ENCODE results near the gene U2AF2.
"Not testable (repeated sequence)": the region's sequence is repeated elsewhere in the genome, so short reads cannot be mapped to it uniquely, and the experiment has no call there.

U2AF2 gene

DNA sequence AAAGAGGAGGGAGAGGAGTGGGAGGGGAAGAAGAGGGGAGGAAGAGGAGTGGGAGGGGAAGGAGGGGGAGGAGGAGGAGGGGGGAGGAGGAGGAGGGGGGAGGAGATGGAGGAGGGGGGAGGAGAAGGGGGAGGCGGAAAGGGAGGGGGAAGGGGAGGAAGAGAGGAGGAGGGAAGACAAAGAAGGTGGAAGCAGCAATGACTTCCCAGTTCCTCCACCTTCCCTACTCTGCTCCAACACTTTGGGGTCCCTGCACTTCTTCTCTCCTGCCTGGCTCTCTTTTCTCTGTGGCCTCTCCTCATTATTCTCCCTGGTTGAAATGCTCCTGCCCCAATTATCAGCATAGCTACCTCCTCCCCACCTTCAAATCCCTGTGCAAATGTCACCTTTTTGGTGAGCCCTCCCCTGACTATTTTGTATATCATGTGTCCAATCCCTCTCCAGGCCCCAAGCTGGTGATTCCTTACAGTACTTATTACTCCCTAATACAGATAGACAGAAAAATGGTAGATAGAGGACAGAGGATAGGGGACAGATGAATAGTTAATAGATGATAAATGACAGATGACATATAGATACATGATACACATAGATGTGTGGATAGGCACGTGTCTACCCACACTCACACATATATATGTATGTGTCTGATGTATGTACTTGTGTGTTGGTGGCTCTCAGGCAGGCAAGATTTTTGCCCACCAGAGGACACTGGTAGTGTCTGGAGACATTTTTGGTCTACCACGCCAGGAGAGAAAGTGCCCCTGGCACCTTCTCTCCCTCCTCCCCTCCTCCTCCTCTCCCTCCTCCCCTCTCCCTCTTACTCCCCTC, 58.2 kb downstream of the U2AF2 start:
- DNase-seq (ENCODE audit: low spot score): no peak

DNA sequence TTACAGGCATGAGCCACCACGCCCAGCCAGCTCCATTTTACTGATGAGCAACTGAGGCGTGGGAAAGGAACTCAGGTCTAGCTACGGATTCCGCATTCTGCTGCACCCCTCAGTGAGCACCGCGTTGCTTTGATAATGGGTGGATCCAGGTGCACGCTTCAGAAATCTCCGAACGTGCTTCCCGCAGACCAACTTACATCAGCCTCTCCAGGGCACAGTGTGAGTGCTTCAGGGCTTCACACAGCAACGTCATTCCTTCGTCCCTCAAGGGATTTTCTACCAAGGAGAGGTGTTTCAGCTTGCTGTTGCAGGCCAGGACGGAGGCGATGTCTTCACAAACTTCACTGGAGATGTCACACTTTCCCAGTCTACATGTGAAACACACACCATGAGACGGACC, 61.7 kb downstream of the U2AF2 start:
- no peak for DNase-seq (ENCODE audit: low spot score)

DNA sequence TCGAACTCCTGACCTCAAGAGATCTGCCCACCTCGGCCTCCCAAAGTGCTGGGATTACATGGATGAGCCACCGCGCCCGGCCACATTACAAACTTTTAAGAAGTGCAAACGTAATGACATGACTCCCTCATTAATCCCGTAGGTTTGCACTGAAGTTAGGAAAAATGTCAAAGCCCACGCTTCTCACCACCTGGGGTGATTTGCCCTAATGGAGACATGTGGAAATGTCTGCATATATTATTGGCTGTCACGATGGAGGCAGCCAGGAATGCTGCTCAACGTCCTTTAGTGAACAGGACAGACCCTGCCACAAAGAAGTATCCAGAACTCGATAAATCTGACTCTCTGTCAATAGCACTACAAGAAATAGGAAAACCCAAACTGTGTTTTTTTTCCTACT, 62.4 kb downstream of the U2AF2 start:
- DNase-seq (ENCODE audit: low spot score): no peak

DNA sequence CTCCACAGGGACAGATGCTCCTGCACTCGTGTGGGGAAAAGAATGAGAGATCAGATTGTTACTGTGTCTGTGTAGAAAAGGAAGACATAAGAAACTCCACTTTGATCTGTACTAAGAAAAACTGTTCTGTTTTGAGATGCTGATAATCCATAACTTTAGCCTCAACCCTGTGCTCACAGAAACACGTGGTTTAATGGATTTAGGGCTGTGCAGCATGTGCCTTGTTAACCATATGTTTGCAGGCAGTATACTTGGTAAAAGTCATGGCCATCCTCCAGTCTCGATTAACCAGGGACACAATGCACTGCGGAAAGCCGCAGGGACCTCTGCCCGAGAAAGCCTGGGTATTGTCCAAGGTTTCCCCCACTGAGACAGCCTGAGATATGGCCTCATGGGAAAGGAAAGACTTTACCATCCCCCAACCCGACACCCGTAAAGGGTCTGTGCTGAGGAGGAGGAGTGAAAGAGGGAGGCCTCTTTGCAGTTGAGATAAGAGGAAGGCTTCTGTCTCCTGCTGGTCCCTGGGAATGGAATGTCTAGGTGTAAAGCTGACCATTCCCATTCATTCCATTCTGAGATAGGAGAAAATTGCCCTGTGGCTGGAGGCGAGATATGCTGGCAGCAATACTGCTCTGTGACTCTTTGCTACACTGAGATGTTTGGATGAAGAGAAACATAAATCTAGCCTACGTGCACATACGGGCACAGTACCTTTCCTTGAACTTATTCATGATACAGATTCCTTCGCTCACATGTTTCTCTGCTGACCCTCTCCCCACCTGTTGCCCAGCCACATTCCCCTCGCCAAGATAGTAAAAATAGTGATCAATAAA, 63.3 kb downstream of the U2AF2 start:
- DNase-seq (ENCODE audit: low spot score): not testable (repeated sequence)

DNA sequence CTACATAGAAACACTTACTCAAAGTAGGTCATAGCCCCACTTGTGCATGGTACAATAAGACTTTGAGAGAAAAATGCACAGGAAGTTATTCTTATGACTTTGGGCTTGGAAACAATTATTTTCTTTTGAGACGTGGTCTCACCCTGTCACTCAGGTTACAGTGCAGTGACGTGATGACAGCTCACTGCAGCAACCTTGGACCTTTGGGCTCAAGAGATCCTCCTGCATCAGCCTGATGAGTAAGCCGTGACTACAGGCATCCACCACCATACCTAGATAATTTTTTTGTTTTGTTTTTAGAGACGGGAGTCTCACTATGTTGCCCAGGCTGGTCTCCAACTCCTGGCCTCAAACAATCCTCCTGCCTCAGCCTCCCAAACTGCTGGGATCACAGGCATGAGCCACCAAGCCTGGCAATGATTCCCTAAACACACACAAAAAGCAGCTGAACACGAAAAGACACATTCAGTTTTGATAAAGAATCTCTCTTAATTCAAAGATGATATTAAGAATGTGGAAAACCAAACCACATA, 65.4 kb downstream of the U2AF2 start:
- DNase-seq (ENCODE audit: low spot score): no peak

DNA sequence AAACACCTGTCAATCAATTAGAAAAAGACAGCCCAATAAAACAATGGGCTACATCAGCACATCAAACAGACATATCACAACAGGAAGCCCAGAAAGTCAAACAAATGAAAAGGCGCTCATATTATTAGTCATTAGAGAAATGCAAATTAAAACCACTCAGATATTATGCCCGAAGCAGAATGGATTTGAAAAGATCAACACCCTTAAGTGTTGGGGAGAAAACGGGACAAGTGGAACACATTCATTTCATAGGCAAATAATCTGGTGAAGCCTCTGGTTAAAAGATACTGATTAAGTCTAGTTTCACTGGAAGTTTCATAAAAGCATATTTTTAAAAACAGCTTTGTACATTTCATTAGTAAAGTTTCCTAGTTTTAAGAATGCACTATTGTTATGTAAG, 66.0 kb downstream of the U2AF2 start:
- no peak for DNase-seq (ENCODE audit: low spot score)

DNA sequence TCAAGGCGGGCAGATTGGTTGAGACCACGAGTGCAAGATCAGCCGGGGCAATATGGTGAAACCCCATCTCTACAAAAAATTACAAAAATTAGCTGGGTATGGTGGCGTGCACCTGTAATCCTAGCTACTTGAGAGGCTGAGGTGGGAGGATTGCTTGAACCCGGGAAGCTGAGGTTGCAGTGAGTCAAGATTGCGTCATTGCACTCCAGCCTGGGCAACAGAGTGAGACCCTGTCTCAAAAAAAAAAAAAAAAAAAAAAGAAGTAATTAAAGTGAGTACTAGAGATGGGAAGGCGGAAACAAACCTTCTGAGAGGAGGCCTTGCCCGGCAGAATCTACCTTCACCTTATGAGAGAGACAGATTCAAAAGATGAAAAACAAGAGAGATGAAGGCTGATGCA, 68.7 kb downstream of the U2AF2 start:
- DNase-seq (ENCODE audit: low spot score): no peak
